ENCODE results near the gene RABEP2.

The RABEP2 gene

DNA sequence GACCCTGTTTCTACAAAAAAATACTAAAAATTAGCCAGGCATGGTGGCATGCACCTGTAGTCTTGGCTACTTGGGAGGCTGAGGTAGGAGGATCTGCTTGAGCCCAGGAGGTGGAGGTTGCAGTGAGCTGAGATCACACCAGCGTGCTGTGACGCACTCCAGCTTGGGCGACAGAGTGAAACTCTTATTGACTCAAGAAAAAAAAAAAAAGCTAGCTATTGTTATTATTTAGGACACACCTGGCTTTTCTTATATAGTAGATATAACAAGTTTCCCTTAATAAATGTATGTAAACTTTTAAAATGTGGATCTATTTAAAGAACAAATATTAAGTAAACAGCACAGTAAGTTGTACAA, 1.8 kb downstream of the RABEP2 start:
- no peaks in the 10 kb centered on the region for H3K9me3 Mint-ChIP-seq
- H3K36me3 Mint-ChIP-seq (ENCODE audit: low read depth): peaks cover 15% of the 10 kb centered on the region
- H3K27ac Mint-ChIP-seq: no peak overlapping the region
- DNase-seq: no peak
- no peaks in the 10 kb centered on the region for H3K27me3 Mint-ChIP-seq (ENCODE audit: low read depth, poor library complexity)
- H3K4me1 Mint-ChIP-seq: peaks cover 26% of the 10 kb centered on the region
- TF ChIP-seq, protein P1, sequence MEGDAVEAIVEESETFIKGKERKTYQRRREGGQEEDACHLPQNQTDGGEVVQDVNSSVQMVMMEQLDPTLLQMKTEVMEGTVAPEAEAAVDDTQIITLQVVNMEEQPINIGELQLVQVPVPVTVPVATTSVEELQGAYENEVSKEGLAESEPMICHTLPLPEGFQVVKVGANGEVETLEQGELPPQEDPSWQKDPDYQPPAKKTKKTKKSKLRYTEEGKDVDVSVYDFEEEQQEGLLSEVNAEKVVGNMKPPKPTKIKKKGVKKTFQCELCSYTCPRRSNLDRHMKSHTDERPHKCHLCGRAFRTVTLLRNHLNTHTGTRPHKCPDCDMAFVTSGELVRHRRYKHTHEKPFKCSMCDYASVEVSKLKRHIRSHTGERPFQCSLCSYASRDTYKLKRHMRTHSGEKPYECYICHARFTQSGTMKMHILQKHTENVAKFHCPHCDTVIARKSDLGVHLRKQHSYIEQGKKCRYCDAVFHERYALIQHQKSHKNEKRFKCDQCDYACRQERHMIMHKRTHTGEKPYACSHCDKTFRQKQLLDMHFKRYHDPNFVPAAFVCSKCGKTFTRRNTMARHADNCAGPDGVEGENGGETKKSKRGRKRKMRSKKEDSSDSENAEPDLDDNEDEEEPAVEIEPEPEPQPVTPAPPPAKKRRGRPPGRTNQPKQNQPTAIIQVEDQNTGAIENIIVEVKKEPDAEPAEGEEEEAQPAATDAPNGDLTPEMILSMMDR (IDR thresholded peaks at IDR 0.05): no peak
- peak overlapping the region; percentile 91 for H3K4me3 Mint-ChIP-seq

DNA sequence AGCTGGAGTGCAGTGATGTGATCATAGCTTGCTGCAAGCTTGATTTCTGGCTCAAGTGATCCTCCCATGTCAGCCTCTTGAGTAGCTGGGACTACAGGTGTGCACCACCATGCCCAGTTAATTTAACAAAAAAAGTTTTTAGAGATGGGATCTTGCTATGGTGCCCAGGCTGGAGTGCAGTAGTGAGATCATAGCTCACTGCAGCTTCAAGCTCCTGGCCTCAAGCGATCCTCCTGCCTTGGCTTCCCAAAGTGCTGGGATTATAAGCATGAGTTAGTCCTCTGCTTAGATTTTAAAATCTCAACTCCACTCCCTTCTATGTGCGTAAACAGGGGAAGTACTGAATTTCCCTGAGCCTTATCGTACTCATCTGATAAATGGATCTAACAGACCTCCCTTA, 6.3 kb downstream of the RABEP2 start:
- Mint-ChIP-seq H3K27me3 (ENCODE audit: low read depth, poor library complexity) (no peaks in the 10 kb centered on the region), H3K36me3 (ENCODE audit: low read depth) (peaks cover 34% of the 10 kb centered on the region), H3K4me1 (peaks cover 4% of the 10 kb centered on the region), H3K9me3 (no peaks in the 10 kb centered on the region), H3K4me3 (no peak overlapping the region), H3K27ac (no peak overlapping the region)
- TF ChIP-seq, protein P1 (IDR thresholded peaks at IDR 0.05): no peak
- no peak for DNase-seq

DNA sequence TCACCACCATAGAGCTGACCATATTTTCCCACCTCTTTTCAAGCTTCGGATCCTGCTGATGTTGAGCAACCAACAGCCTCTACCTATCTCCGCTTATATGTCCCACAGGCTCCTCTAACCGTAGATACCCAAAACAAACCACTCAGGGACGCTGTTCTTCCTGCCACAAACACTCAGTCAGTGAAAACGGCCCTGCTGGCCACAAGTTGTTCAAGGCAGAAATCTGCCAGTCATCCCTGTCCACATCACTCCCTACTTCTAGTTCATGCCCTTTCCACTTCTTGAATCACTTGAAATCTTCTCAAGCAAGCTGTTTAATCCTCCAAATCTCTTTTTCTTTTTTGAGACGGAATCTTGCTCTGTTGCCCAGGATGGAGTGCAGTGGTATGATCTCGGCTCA, 7.9 kb downstream of the RABEP2 start:
- Mint-ChIP-seq H3K36me3 (ENCODE audit: low read depth) (peaks cover 43% of the 10 kb centered on the region), H3K4me3 (no peak overlapping the region), H3K4me1 (no peaks in the 10 kb centered on the region), H3K9me3 (no peaks in the 10 kb centered on the region), H3K27me3 (ENCODE audit: low read depth, poor library complexity) (no peaks in the 10 kb centered on the region), H3K27ac (peak overlapping the region; percentile 2)
- DNase-seq: no peak
- TF ChIP-seq, protein P1 (IDR thresholded peaks at IDR 0.05): no peak

DNA sequence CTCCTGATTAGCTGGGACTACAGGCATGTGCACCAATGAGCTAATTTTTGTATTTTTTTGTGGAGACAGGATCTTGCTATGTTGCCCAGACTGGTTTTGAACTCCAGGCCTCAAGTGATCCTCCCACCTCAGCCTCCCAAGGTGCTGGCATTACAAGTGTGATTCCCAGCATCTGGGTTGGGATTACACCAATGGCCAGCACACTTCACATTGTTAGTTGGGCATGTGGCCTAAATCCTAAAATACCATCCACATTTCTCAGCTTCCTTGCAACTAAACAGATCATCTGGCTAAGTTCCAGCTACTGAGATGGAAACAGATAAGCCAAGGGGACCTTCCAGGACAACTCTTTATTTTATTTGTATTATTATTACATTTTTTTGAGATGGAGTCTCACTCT, 9.9 kb downstream of the RABEP2 start:
- peaks cover 37% of the 10 kb centered on the region for H3K36me3 Mint-ChIP-seq (ENCODE audit: low read depth)
- DNase-seq: no peak
- no peaks in the 10 kb centered on the region for H3K27me3 Mint-ChIP-seq (ENCODE audit: low read depth, poor library complexity)
- no peak overlapping the region for H3K4me3 Mint-ChIP-seq
- H3K27ac Mint-ChIP-seq: no peak overlapping the region
- peaks cover 3% of the 10 kb centered on the region for H3K4me1 Mint-ChIP-seq
- no peaks in the 10 kb centered on the region for H3K9me3 Mint-ChIP-seq
- TF ChIP-seq, protein P1 (IDR thresholded peaks at IDR 0.05): no peak

DNA sequence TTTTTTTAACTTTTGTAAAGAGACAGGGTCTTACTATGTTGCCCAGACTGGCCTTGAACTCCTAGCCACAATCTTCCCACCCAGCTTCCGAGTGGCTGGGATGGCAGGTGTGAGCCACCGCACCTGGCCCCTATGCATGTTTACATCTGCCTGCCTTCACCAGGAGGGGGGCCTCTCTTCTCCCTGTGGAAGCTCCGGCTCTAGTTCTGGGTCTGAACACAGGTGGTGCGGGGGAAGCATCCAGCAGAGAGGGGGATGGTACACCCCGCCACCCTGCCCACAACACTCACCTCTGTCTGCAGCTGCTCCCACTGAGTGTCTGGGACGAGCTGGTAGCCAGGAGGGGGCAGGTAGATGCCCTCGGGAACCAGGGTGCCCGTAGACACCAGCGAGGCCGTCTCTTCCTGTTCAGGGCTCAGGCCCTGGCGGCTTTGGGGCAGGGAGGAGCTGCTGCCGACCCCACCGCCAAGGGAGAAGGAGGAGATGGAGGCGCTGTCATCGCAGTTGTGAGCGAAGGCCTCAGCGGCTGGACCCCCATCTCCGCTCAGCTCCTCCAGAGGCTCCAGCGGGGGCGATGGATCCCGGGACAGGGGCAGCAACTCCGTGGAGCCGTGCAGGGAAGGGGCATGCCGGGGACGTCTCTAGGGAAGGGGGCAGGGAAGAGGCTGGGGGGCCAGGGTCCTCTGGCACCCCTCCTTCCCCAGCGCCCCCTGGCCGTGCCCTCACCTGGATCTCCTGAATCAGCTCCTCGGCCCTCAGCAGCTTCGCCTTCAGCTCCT, 10.9 kb downstream of the RABEP2 start:
- DNase-seq: no peak
- Mint-ChIP-seq H3K9me3 (no peaks in the 10 kb centered on the region), H3K27ac (no peak overlapping the region), H3K36me3 (ENCODE audit: low read depth) (peaks cover 29% of the 10 kb centered on the region), H3K4me3 (no peak overlapping the region), H3K27me3 (ENCODE audit: low read depth, poor library complexity) (no peaks in the 10 kb centered on the region), H3K4me1 (peaks cover 6% of the 10 kb centered on the region)
- TF ChIP-seq, protein P1 (IDR thresholded peaks at IDR 0.05): no peak

DNA sequence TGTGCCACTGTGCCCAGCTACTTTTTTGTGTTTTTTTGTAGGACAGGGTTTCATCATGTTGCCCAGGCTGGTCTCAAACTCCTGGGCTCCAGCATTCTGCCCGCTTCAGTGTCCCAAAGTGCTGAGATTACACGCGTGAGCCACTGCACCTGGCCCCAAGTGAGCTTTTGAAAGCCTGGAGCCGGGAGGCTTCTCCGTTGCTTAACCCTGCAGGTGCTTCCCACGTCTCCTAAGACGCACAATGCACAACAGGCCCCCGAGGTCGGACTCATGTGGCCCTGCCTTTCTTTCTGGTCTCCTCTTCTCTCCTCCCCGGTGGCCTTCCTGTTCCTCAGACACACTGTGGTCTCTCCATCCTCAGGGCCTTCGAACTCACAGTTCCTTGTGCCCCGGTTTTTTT, 12.5 kb downstream of the RABEP2 start:
- H3K27ac Mint-ChIP-seq: peak overlapping the region; percentile 86
- H3K4me1 Mint-ChIP-seq: peaks cover 6% of the 10 kb centered on the region
- no peaks in the 10 kb centered on the region for H3K27me3 Mint-ChIP-seq (ENCODE audit: low read depth, poor library complexity)
- DNase-seq: no peak
- H3K36me3 Mint-ChIP-seq (ENCODE audit: low read depth): peaks cover 27% of the 10 kb centered on the region
- H3K4me3 Mint-ChIP-seq: no peak overlapping the region
- H3K9me3 Mint-ChIP-seq: no peaks in the 10 kb centered on the region
- TF ChIP-seq, protein P1 (IDR thresholded peaks at IDR 0.05): no peak

All from nephron progenitor cell (in vitro differentiated cells).